Measurements from ENCODE around the gene NKX2-3. TPM values are rescaled to one million over a fixed set of nuclear protein-coding genes. Genes with fewer than 3 reads are reported as not detected.

Gene NKX2-3
- total and polyA plus RNA-seq, 10 donors: 10.8 to 69.1 (median 31.1) TPM

DNA sequence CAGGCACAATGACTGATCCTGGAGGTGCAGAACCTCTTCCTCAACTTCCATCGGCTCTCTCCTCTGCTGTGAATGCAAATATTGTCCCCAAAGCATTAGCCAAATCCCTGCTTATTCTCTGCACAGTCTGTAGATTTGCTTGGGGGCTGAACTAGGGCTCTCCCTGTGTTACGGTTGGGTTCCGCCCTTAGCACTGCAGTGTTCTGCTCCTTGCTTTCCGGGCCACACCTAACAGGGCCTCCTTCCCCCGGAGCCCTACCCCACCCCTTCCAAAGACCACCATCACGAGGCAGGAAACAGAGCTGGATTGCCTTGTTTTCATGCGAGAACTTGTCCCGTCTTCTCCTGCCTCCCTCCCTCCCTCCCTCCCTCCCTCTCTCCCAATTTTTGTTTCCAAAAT lies 50.9 kb downstream of the NKX2-3 start:
- H3K27me3 ChIP-seq (replicated peaks in 1 of 7): no peaks in the 10 kb centered on the region
- intact Hi-C loops (cut with DNase I; ENCODE audit: low total_unique reads): no loop called here
- no peak for DNase-seq
- no peaks in the 10 kb centered on the region for H3K36me3 ChIP-seq
- no peaks in the 10 kb centered on the region for H3K9me3 ChIP-seq
- H3K4me3 ChIP-seq: no peak overlapping the region
- H3K27ac ChIP-seq: no peak overlapping the region
- no peaks in the 10 kb centered on the region for H3K4me1 ChIP-seq
- 63 to 82% (median 76%) methylated on average over 8 of the region's 8 CpGs for WGBS, 5 donors
- TF ChIP-seq POLR2A (IDR thresholded peaks at IDR 0.05) (no peak), POLR2AphosphoS5 (IDR thresholded peaks at IDR 0.05) (no peak)
- TF ChIP-seq, protein P1, sequence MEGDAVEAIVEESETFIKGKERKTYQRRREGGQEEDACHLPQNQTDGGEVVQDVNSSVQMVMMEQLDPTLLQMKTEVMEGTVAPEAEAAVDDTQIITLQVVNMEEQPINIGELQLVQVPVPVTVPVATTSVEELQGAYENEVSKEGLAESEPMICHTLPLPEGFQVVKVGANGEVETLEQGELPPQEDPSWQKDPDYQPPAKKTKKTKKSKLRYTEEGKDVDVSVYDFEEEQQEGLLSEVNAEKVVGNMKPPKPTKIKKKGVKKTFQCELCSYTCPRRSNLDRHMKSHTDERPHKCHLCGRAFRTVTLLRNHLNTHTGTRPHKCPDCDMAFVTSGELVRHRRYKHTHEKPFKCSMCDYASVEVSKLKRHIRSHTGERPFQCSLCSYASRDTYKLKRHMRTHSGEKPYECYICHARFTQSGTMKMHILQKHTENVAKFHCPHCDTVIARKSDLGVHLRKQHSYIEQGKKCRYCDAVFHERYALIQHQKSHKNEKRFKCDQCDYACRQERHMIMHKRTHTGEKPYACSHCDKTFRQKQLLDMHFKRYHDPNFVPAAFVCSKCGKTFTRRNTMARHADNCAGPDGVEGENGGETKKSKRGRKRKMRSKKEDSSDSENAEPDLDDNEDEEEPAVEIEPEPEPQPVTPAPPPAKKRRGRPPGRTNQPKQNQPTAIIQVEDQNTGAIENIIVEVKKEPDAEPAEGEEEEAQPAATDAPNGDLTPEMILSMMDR (IDR thresholded peaks at IDR 0.05 in 8 of 11, conservative IDR thresholded peaks at IDR 0.05 in 3 of 11): no peak

Other genes starting within 250 kb of the NKX2-3 start
- under 1 TPM; 0.13 to 0.43 (median 0.17) TPM for gene CNNM1, start 203.6 kb upstream of the NKX2-3 start, total RNA-seq
- under 1 TPM in 2 of 3 donors, not detected in 1; 0.05 to 0.07 TPM for gene CNNM1, start 203.6 kb upstream of the NKX2-3 start, polyA plus RNA-seq
- gene GOT1, start 102.3 kb upstream of the NKX2-3 start, total RNA-seq: 10 to 100 TPM; 11.6 to 23.1 (median 16.6) TPM
- gene GOT1, start 102.3 kb upstream of the NKX2-3 start, polyA plus RNA-seq: 10 to 100 TPM in 2 of 3 donors, 1 to 10 TPM in 1; 9.9 to 12.3 (median 10.7) TPM
- gene SLC25A28, start 87.5 kb downstream of the NKX2-3 start, total RNA-seq: 10 to 100 TPM; 33.9 to 67.1 (median 51.6) TPM
- 100 to 1,000 TPM in 1 of 3 donors, 10 to 100 TPM in 2; 54.0 to 120 (median 80.8) TPM for gene SLC25A28, start 87.5 kb downstream of the NKX2-3 start, polyA plus RNA-seq
- 10 to 100 TPM in 6 of 7 donors, 1 to 10 TPM in 1; 9.7 to 17.5 (median 12.8) TPM for gene ENTPD7, start 126.6 kb downstream of the NKX2-3 start, total RNA-seq
- 1 to 10 TPM in 1 of 3 donors, under 1 TPM in 2; 0.48 to 1.1 (median 0.62) TPM for gene ENTPD7, start 126.6 kb downstream of the NKX2-3 start, polyA plus RNA-seq
- 10 to 100 TPM; 34.1 to 51.1 (median 37.5) TPM for gene COX15, start 199.2 kb downstream of the NKX2-3 start, total RNA-seq
- 10 to 100 TPM; 14.1 to 19.5 (median 14.8) TPM for gene COX15, start 199.2 kb downstream of the NKX2-3 start, polyA plus RNA-seq
- 10 to 100 TPM; 25.2 to 42.0 (median 32.6) TPM for gene CUTC, start 199.3 kb downstream of the NKX2-3 start, total RNA-seq
- gene CUTC, start 199.3 kb downstream of the NKX2-3 start, polyA plus RNA-seq: 10 to 100 TPM; 37.0 to 50.5 (median 43.9) TPM
- 1 to 10 TPM; 1.3 to 4.9 (median 3.4) TPM for gene ABCC2, start 249.7 kb downstream of the NKX2-3 start, total RNA-seq
- 1 to 10 TPM; 1.0 to 1.3 (median 1.2) TPM for gene ABCC2, start 249.7 kb downstream of the NKX2-3 start, polyA plus RNA-seq